Measurements from ENCODE around the gene CCNY. TPM values are rescaled to one million over a fixed set of nuclear protein-coding genes. Genes with fewer than 3 reads are reported as not detected.

CCNY gene
- total RNA-seq, 2 experiments from 2014 or later, result 42.2 to 48.8 TPM

DNA sequence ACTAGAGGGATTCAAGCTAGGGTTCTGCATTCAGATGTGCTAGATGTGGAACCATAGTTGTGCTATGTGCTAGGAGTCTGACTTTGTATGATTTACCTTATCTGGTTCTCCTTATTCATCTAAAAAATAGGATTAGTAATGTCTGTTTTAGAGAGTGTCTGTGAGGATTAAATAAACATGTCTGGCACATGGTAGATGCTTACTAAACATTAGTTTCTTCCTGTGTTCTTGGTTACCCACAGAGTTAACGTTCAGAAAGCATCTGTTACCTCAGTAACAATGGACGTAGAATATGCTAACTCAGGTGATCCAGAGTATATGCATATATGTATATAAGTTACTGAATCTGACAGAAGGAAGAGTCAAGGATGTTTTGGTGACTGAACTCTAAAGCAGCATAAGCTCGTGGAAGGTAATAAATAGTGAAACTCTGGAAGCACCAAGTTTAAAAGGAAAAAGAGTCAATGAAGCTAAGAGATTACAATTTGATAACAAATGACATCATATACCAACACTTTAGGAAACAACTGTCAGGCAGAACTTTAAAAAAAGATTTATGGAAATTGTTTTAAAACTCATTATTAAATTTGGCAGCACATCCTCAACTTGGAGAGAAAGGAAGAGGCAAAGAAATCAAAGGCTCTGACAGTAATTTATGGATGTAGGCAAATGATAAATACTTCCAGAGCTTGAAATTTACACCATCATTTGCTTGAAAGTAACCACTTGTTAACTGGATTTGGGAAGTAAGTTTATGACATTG lies 127.0 kb downstream of the CCNY start:
- no peaks in the 10 kb centered on the region for H3K9me3 Mint-ChIP-seq
- no peaks in the 10 kb centered on the region for H3K27me3 Mint-ChIP-seq
- DNase-seq (no peak), ATAC-seq (no peak)
- CTCF ChIA-PET, result interaction anchor here (0.9 to 1.2 kb wide), 2 partner anchors 57 to 89 kb away, joined by 3 read pairs; no protein-coding TSS in a partner anchor
- H3K36me3 Mint-ChIP-seq (ENCODE audit: low read depth), result no peaks in the 10 kb centered on the region
- no peak overlapping the region for H3K4me3 Mint-ChIP-seq
- H3K27ac Mint-ChIP-seq, result no peak overlapping the region
- peaks cover 12% of the 10 kb centered on the region for H3K4me1 Mint-ChIP-seq (ENCODE audit: low read depth)
- POLR2A ChIA-PET, result interaction anchor here (0.7 kb wide), 1 partner anchor 14 kb away, joined by 3 read pairs; no protein-coding TSS in a partner anchor
- intact Hi-C loops (cut with micrococcal nuclease), result no loop called here
- no peak for TF ChIP-seq CTCF (IDR thresholded peaks at IDR 0.05)

GRCh38 chr10:35463878-35464277 lies 127.6 kb downstream of the CCNY start:
- TF ChIP-seq CTCF (IDR thresholded peaks at IDR 0.05), result no peak
- peaks cover 17% of the 10 kb centered on the region for H3K4me1 Mint-ChIP-seq (ENCODE audit: low read depth)
- CTCF ChIA-PET, result interaction anchor here (0.9 to 1.2 kb wide), 2 partner anchors 56 to 89 kb away, joined by 3 read pairs; no protein-coding TSS in a partner anchor
- POLR2A ChIA-PET, result interaction anchor here (0.7 kb wide), 1 partner anchor 15 kb away, joined by 3 read pairs; no protein-coding TSS in a partner anchor
- intact Hi-C loops (cut with micrococcal nuclease), result no loop called here
- no peaks in the 10 kb centered on the region for H3K36me3 Mint-ChIP-seq (ENCODE audit: low read depth)
- no peaks in the 10 kb centered on the region for H3K9me3 Mint-ChIP-seq
- ATAC-seq (no peak), DNase-seq (no peak)
- no peak overlapping the region for H3K27ac Mint-ChIP-seq
- no peak overlapping the region for H3K4me3 Mint-ChIP-seq
- H3K27me3 Mint-ChIP-seq, result no peaks in the 10 kb centered on the region

GRCh38 chr10:35464825-35465456 lies 128.6 kb downstream of the CCNY start:
- POLR2A ChIA-PET, result no interaction called here
- intact Hi-C loops (cut with micrococcal nuclease), result no loop called here
- peaks cover 27% of the 10 kb centered on the region for H3K4me1 Mint-ChIP-seq (ENCODE audit: low read depth)
- H3K27me3 Mint-ChIP-seq, result no peaks in the 10 kb centered on the region
- CTCF ChIA-PET, result no interaction called here
- ATAC-seq (no peak), DNase-seq (no peak)
- no peak overlapping the region for H3K27ac Mint-ChIP-seq
- no peak for TF ChIP-seq CTCF (IDR thresholded peaks at IDR 0.05)
- H3K9me3 Mint-ChIP-seq, result no peaks in the 10 kb centered on the region
- H3K36me3 Mint-ChIP-seq (ENCODE audit: low read depth), result no peaks in the 10 kb centered on the region
- no peak overlapping the region for H3K4me3 Mint-ChIP-seq

GRCh38 chr10:35465673-35466072 lies 129.4 kb downstream of the CCNY start:
- ATAC-seq, result no peak

More at GRCh38 chr10:35465673-35466072, 129.4 kb downstream of the CCNY start:
- intact Hi-C loops (cut with micrococcal nuclease), result no loop called here
- H3K9me3 Mint-ChIP-seq, result no peaks in the 10 kb centered on the region
- TF ChIP-seq CTCF (IDR thresholded peaks at IDR 0.05), result no peak
- ChIA-PET CTCF (no interaction called here), POLR2A (no interaction called here)
- peaks cover 34% of the 10 kb centered on the region for H3K4me1 Mint-ChIP-seq (ENCODE audit: low read depth)
- H3K27me3 Mint-ChIP-seq, result no peaks in the 10 kb centered on the region
- no peak for DNase-seq
- no peak overlapping the region for H3K4me3 Mint-ChIP-seq
- no peak overlapping the region for H3K27ac Mint-ChIP-seq
- H3K36me3 Mint-ChIP-seq (ENCODE audit: low read depth), result no peaks in the 10 kb centered on the region

Measured in activated CD8-positive, alpha-beta T cell treated with anti-CD3 and anti-CD28 coated beads for 36 hours (primary cell).